Measurements from ENCODE around the gene SS18L1. TPM values are rescaled to one million over a fixed set of nuclear protein-coding genes. Genes with fewer than 3 reads are reported as not detected.

Gene SS18L1
- total RNA-seq, 1 donor from 2014 or later: 11.5 TPM

GRCh38 chr20:62167474-62167873 is 23.9 kb downstream of the SS18L1 start:
- Histone ChIP-seq H3K9me3 (ENCODE audit: control insufficient read depth in 3 of 3, low read length in 3 of 3) (no peaks in the 10 kb centered on the region), H3K4me3 (ENCODE audit: low read length in 3 of 3) (no peak overlapping the region), H3K9ac (ENCODE audit: low read depth in 1 of 3, low read length in 3 of 3) (no peak overlapping the region), H3K4me1 (ENCODE audit: control insufficient read depth in 3 of 3, insufficient read depth in 3 of 3, low read length in 3 of 3) (peaks cover 0 to 3% (median 0%) of the 10 kb centered on the region in 3 donors), H3K27me3 (ENCODE audit: control insufficient read depth in 3 of 3, insufficient read depth in 3 of 3, low read length in 3 of 3) (no peaks in the 10 kb centered on the region), H3K27ac (ENCODE audit: low read depth, low read length) (no peak overlapping the region), H3K36me3 (ENCODE audit: control insufficient read depth in 3 of 3, insufficient read depth in 3 of 3, low read length in 3 of 3) (peaks cover 39 to 49% (median 40%) of the 10 kb centered on the region in 3 donors)

DNA sequence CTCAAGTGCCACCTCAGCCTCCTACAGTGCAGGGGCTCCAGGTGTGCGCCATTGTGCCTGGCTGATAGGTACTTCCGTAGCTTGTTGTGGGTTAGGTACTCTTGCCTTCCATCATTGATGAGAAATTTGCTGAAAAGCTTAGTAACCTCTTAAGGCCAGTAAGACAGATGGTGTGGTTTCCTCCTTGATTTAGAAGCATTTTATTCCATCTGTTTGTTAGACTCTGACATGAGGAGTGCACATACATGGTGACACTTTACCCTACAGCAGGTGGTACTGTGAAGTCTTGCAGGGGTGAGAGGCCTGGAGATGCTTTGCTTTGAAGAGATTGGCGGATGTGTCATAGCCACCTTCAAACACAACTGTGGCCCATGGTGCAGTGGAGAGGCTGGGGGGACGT is 24.5 kb downstream of the SS18L1 start:
- Histone ChIP-seq H3K36me3 (ENCODE audit: control insufficient read depth in 3 of 3, insufficient read depth in 3 of 3, low read length in 3 of 3) (peaks cover 33 to 43% (median 34%) of the 10 kb centered on the region in 3 donors), H3K9me3 (ENCODE audit: control insufficient read depth in 3 of 3, low read length in 3 of 3) (no peaks in the 10 kb centered on the region), H3K27ac (ENCODE audit: low read depth, low read length) (no peak overlapping the region), H3K4me3 (ENCODE audit: low read length in 3 of 3) (no peak overlapping the region), H3K9ac (ENCODE audit: low read depth in 1 of 3, low read length in 3 of 3) (no peak overlapping the region), H3K27me3 (ENCODE audit: control insufficient read depth in 3 of 3, insufficient read depth in 3 of 3, low read length in 3 of 3) (no peaks in the 10 kb centered on the region), H3K4me1 (ENCODE audit: control insufficient read depth in 3 of 3, insufficient read depth in 3 of 3, low read length in 3 of 3) (peaks cover 0 to 3% (median 0%) of the 10 kb centered on the region in 3 donors)

DNA sequence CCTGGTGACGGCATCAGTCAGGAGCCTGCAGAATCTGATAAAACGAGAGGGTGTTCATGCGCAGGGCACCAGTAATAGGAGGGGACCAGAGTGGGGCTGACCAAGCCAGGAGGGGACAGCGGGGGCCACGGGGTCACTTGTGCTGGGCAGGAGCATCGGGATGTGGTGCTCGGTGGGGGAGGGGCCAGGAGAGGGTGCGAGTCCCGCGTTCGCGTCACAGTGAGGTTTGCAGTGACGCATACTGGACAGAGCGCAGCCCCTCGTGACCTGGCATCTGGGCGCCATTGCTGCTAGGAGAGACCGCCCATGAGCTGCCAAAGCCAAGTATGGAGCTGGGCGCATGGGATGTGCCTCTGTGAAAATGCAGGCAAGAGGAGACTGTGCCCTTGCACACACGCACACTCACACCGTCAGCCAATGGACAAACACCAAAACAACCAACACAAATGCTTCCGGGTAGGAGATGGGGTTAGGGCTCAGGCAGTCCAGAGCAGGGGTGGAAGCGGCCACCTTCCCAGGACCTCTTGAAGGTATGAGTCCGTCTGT is 25.4 kb downstream of the SS18L1 start:
- Histone ChIP-seq H3K4me3 (ENCODE audit: low read length in 3 of 3) (no peak overlapping the region), H3K36me3 (ENCODE audit: control insufficient read depth in 3 of 3, insufficient read depth in 3 of 3, low read length in 3 of 3) (peaks cover 30 to 39% (median 31%) of the 10 kb centered on the region in 3 donors)

GRCh38 chr20:62170536-62170935 is 27.0 kb downstream of the SS18L1 start:
- Histone ChIP-seq H3K27me3 (ENCODE audit: control insufficient read depth in 3 of 3, insufficient read depth in 3 of 3, low read length in 3 of 3) (no peaks in the 10 kb centered on the region), H3K4me1 (ENCODE audit: control insufficient read depth in 3 of 3, insufficient read depth in 3 of 3, low read length in 3 of 3) (peaks cover 0 to 3% (median 0%) of the 10 kb centered on the region in 3 donors), H3K27ac (ENCODE audit: low read depth, low read length) (no peak overlapping the region), H3K4me3 (ENCODE audit: low read length in 3 of 3) (no peak overlapping the region), H3K9ac (ENCODE audit: low read depth in 1 of 3, low read length in 3 of 3) (no peak overlapping the region), H3K36me3 (ENCODE audit: control insufficient read depth in 3 of 3, insufficient read depth in 3 of 3, low read length in 3 of 3) (peaks cover 23 to 30% (median 25%) of the 10 kb centered on the region in 3 donors), H3K9me3 (ENCODE audit: control insufficient read depth in 3 of 3, low read length in 3 of 3) (no peaks in the 10 kb centered on the region)

More for the DNA sequence above, 25.4 kb downstream of the SS18L1 start:
- Histone ChIP-seq H3K27me3 (ENCODE audit: control insufficient read depth in 3 of 3, insufficient read depth in 3 of 3, low read length in 3 of 3) (no peaks in the 10 kb centered on the region), H3K9ac (ENCODE audit: low read depth in 1 of 3, low read length in 3 of 3) (no peak overlapping the region), H3K27ac (ENCODE audit: low read depth, low read length) (no peak overlapping the region), H3K9me3 (ENCODE audit: control insufficient read depth in 3 of 3, low read length in 3 of 3) (no peaks in the 10 kb centered on the region), H3K4me1 (ENCODE audit: control insufficient read depth in 3 of 3, insufficient read depth in 3 of 3, low read length in 3 of 3) (peaks cover 0 to 3% (median 0%) of the 10 kb centered on the region in 3 donors)

DNA sequence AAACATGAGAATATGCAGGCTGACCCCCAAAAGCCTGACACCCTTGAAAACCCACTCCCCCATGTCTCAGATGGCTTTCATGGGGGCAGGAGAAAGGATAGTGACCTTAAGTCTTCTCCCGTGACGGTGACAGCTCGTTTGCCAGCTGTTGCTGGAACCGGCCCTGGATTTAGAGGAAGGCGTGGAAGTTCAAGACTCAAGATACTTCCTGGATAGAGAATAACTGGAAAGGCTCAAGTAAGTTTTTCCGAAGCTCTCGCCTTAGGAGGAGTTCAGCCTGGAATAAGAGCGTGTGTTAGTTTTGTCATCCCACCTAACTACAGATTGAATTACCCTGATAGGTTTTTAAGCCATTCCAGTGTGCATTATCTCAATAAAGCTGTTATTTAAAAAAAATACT is 27.7 kb downstream of the SS18L1 start:
- no peaks in the 10 kb centered on the region for H3K9me3 ChIP-seq (ENCODE audit: control insufficient read depth in 3 of 3, low read length in 3 of 3)
- H3K36me3 ChIP-seq (ENCODE audit: control insufficient read depth in 3 of 3, insufficient read depth in 3 of 3, low read length in 3 of 3): peaks cover 21 to 25% (median 24%) of the 10 kb centered on the region in 3 donors
- H3K4me3 ChIP-seq (ENCODE audit: low read length in 3 of 3): no peak overlapping the region
- no peak overlapping the region for H3K9ac ChIP-seq (ENCODE audit: low read depth in 1 of 3, low read length in 3 of 3)
- no peak overlapping the region for H3K27ac ChIP-seq (ENCODE audit: low read depth, low read length)
- no peaks in the 10 kb centered on the region for H3K27me3 ChIP-seq (ENCODE audit: control insufficient read depth in 3 of 3, insufficient read depth in 3 of 3, low read length in 3 of 3)
- peaks cover 0 to 3% (median 0%) of the 10 kb centered on the region in 3 donors for H3K4me1 ChIP-seq (ENCODE audit: control insufficient read depth in 3 of 3, insufficient read depth in 3 of 3, low read length in 3 of 3)

DNA sequence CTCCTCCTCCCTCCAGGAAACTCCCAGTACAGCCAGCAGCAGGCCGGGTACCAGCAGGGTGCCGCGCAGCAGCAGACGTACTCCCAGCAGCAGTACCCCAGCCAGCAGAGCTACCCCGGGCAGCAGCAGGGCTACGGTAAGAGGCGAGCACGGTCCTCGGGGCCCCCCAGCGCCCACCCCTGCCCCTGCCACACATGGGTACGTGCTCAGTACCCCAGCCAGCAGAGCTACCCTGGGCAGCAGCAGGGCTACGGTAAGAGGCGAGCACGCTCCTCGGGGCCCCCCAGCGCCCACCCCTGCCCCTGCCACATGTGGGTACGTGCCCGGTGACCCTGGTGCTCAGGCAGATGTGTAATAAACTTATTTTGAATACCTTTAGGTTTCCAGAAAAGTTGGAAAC is 29.1 kb downstream of the SS18L1 start:
- Histone ChIP-seq H3K27me3 (ENCODE audit: control insufficient read depth in 3 of 3, insufficient read depth in 3 of 3, low read length in 3 of 3) (no peaks in the 10 kb centered on the region), H3K4me3 (ENCODE audit: low read length in 3 of 3) (no peak overlapping the region), H3K9me3 (ENCODE audit: control insufficient read depth in 3 of 3, low read length in 3 of 3) (no peaks in the 10 kb centered on the region), H3K9ac (ENCODE audit: low read depth in 1 of 3, low read length in 3 of 3) (no peak overlapping the region), H3K36me3 (ENCODE audit: control insufficient read depth in 3 of 3, insufficient read depth in 3 of 3, low read length in 3 of 3) (peaks cover 19 to 31% (median 24%) of the 10 kb centered on the region in 3 donors), H3K27ac (ENCODE audit: low read depth, low read length) (no peak overlapping the region), H3K4me1 (ENCODE audit: control insufficient read depth in 3 of 3, insufficient read depth in 3 of 3, low read length in 3 of 3) (peaks cover 0 to under 1% (median 0%) of the 10 kb centered on the region in 3 donors)

DNA sequence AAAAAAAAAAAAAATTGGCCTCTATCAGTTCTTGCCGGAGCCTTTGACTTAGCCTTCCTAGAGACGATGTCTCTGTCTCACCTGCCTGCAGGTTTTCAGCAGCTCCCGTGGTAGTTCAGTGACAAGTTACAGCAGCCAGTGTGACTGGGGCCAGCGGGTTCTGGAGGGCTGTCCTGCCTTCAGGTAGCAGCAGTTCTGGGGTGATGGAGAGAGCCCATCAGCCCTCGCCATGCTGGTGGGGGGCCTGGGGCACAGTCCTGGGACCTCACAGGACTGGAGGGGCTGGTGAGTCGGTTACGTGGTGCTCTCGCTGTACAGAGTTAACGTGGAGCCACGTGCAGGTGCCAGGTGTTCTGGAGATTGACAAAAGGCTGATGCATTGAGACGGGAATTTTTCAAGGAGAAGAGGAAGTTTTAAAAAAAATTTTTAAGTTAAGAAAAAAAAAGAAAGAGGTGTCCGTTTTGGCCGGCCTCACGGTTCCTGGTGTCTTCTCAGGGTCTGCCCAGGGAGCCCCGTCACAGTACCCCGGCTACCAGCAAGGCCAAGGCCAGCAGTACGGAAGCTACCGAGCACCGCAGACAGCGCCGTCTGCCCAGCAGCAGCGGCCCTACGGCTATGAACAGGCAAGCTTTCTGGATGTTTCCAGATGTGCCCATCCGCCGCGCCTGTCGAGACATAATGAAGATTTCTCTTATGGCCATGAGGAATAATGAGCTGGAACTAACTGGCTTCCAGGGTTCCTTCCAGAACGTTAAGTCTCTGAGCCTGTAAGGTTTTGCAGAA is 30.6 kb downstream of the SS18L1 start:
- H3K36me3 ChIP-seq (ENCODE audit: control insufficient read depth in 3 of 3, insufficient read depth in 3 of 3, low read length in 3 of 3): peaks cover 18 to 27% (median 21%) of the 10 kb centered on the region in 3 donors
- H3K27me3 ChIP-seq (ENCODE audit: control insufficient read depth in 3 of 3, insufficient read depth in 3 of 3, low read length in 3 of 3): no peaks in the 10 kb centered on the region
- H3K4me1 ChIP-seq (ENCODE audit: control insufficient read depth in 3 of 3, insufficient read depth in 3 of 3, low read length in 3 of 3): no peaks in the 10 kb centered on the region
- H3K4me3 ChIP-seq (ENCODE audit: low read length in 3 of 3): no peak overlapping the region
- H3K27ac ChIP-seq (ENCODE audit: low read depth, low read length): no peak overlapping the region
- H3K9me3 ChIP-seq (ENCODE audit: control insufficient read depth in 3 of 3, low read length in 3 of 3): no peaks in the 10 kb centered on the region
- H3K9ac ChIP-seq (ENCODE audit: low read depth in 1 of 3, low read length in 3 of 3): no peak overlapping the region

GRCh38 chr20:62174870-62175624 is 31.5 kb downstream of the SS18L1 start:
- Histone ChIP-seq H3K9ac (ENCODE audit: low read depth in 1 of 3, low read length in 3 of 3) (no peak overlapping the region), H3K36me3 (ENCODE audit: control insufficient read depth in 3 of 3, insufficient read depth in 3 of 3, low read length in 3 of 3) (peaks cover 20 to 29% (median 21%) of the 10 kb centered on the region in 3 donors), H3K4me3 (ENCODE audit: low read length in 3 of 3) (no peak overlapping the region), H3K4me1 (ENCODE audit: control insufficient read depth in 3 of 3, insufficient read depth in 3 of 3, low read length in 3 of 3) (no peaks in the 10 kb centered on the region), H3K9me3 (ENCODE audit: control insufficient read depth in 3 of 3, low read length in 3 of 3) (no peaks in the 10 kb centered on the region), H3K27me3 (ENCODE audit: control insufficient read depth in 3 of 3, insufficient read depth in 3 of 3, low read length in 3 of 3) (no peaks in the 10 kb centered on the region), H3K27ac (ENCODE audit: low read depth, low read length) (no peak overlapping the region)

DNA sequence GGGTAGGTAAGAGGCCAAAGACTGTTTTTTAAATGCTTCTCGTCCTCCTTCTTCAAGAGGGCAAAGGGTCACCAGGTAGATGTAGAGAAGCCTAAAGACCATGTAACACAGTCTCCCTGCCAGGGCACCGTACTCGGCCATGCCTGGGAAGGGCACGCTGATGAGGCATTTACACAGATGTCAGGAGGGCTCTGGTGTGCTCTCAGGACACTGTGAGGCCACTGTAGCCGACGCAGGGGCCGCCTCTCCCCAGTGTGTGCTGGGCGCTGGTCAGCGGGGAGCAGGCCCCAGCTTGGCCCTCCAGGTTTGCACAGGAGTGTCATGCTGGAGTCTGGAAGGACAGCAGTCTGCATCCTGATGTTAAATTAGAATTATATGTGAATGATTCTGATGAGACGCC is 32.1 kb downstream of the SS18L1 start:
- Histone ChIP-seq H3K4me3 (ENCODE audit: low read length in 3 of 3) (no peak overlapping the region), H3K9me3 (ENCODE audit: control insufficient read depth in 3 of 3, low read length in 3 of 3) (no peaks in the 10 kb centered on the region), H3K4me1 (ENCODE audit: control insufficient read depth in 3 of 3, insufficient read depth in 3 of 3, low read length in 3 of 3) (no peaks in the 10 kb centered on the region), H3K9ac (ENCODE audit: low read depth in 1 of 3, low read length in 3 of 3) (no peak overlapping the region), H3K36me3 (ENCODE audit: control insufficient read depth in 3 of 3, insufficient read depth in 3 of 3, low read length in 3 of 3) (peaks cover 20 to 29% (median 21%) of the 10 kb centered on the region in 3 donors), H3K27me3 (ENCODE audit: control insufficient read depth in 3 of 3, insufficient read depth in 3 of 3, low read length in 3 of 3) (no peaks in the 10 kb centered on the region), H3K27ac (ENCODE audit: low read depth, low read length) (no peak overlapping the region)

All from skeletal muscle tissue (tissue), 4 donors.